Activated B cell treated with CpG ODN at 0.5 μM for 24 hours (primary cell): ENCODE results near the gene KANK2. TPM values are rescaled to one million over a fixed set of nuclear protein-coding genes. Genes with fewer than 3 reads are reported as not detected.

Experiments
- ATAC-seq: fragments of 200-7000 bp; cut with Tn5 transposase; one replicate; pipeline ENCODE4 v1.10.0; 2021; ENCODE audit warnings: low read depth, mild to moderate bottlenecking, moderate library complexity
- CTCF ChIA-PET: fragments of 350-600 bp; sonication (Branson Sonifier 250); formaldehyde crosslinking; loops from one replicate; lab custom pipeline; 2021; ENCODE audit warnings: antibody characterized with exemption; lab: Charles Lee
- POLR2A ChIA-PET: fragments of 350-600 bp; sonication (Branson Sonifier 250); formaldehyde crosslinking; loops from one replicate; lab custom pipeline; 2021; ENCODE audit warnings: antibody characterized with exemption; lab: Charles Lee
- DNase-seq: peaks from one replicate; pipeline ENCODE4 v3.0.0; 2022
- H3K27ac Mint-ChIP-seq: one replicate; pipeline ENCODE4 v1.8.0; 2020; ENCODE audit warnings: mixed read lengths
- H3K27me3 Mint-ChIP-seq: one replicate; pipeline ENCODE4 v1.8.0; 2021; ENCODE audit warnings: mixed read lengths
- H3K36me3 Mint-ChIP-seq: one replicate; pipeline ENCODE4 v1.8.0; 2021; ENCODE audit warnings: low read depth, mixed read lengths
- H3K4me1 Mint-ChIP-seq: one replicate; pipeline ENCODE4 v1.8.0; 2021; ENCODE audit warnings: mixed read lengths
- H3K4me3 Mint-ChIP-seq: one replicate; pipeline ENCODE4 v1.8.0; 2020; ENCODE audit warnings: mild to moderate bottlenecking, mixed read lengths
- H3K9me3 Mint-ChIP-seq: one replicate; pipeline ENCODE4 v1.8.0; 2020; ENCODE audit warnings: mixed read lengths
- CTCF ChIP-seq: fragments of 200-600 bp; IDR thresholded peaks from one replicate; pipeline ENCODE4 v1.8.0; 2022; ENCODE audit warnings: antibody characterized with exemption, mild to moderate bottlenecking
- intact Hi-C: fragments of 100-400 bp; cut with micrococcal nuclease; formaldehyde crosslinking; loops from one replicate; pipeline ENCODE4 v1.15.1; 2024
- total RNA-seq: library from RNA; stranded (reverse); gene quantifications from 2 replicates; pipeline ENCODE4 v1.2.3, GENCODE V29; 2022

The KANK2 gene
- total RNA-seq, 1 donor from 2014 or later: 3.3 TPM

- ATAC-seq: no peak
- intact Hi-C loops: no loop called here
- no peak overlapping the region for H3K27ac Mint-ChIP-seq
- no peaks in the 10 kb centered on the region for H3K9me3 Mint-ChIP-seq
- DNase-seq: no peak
- CTCF ChIA-PET: no interaction called here
- peaks cover 3% of the 10 kb centered on the region for H3K27me3 Mint-ChIP-seq
- TF ChIP-seq CTCF: no peak
- POLR2A ChIA-PET: no interaction called here
- H3K4me3 Mint-ChIP-seq: no peak overlapping the region
- no peaks in the 10 kb centered on the region for H3K4me1 Mint-ChIP-seq
- peaks cover 16% of the 10 kb centered on the region for H3K36me3 Mint-ChIP-seq
These were observed 82.3 kb downstream of the KANK2 start for GRCh38 chr19:11115042-11115441.

Other genes starting within 250 kb of the KANK2 start
- gene SMARCA4, start 236.5 kb downstream of the KANK2 start, total RNA-seq: 85.1 and 93.6 TPM in 2 replicates
- 20.9 and 24.1 TPM in 2 replicates for gene LDLR, start 108.1 kb downstream of the KANK2 start, total RNA-seq
- gene SPC24, start 41.8 kb downstream of the KANK2 start, total RNA-seq: 0.98 and 1.3 TPM in 2 replicates
- not detected in 2 replicates for gene ANGPTL8, start 42.1 kb upstream of the KANK2 start, total RNA-seq
- 7.7 and 9.6 TPM in 2 replicates for gene DOCK6, start 65.0 kb upstream of the KANK2 start, total RNA-seq
- gene TSPAN16, start 98.6 kb upstream of the KANK2 start, total RNA-seq: not detected in 2 replicates
- gene RAB3D, start 142.1 kb upstream of the KANK2 start, total RNA-seq: 4.5 and 6.2 TPM in 2 replicates
- 61.8 and 68.1 TPM in 2 replicates for gene TMEM205, start 148.7 kb upstream of the KANK2 start, total RNA-seq
- gene CCDC159, start 149.0 kb upstream of the KANK2 start, total RNA-seq: 27.6 and 32.1 TPM in 2 replicates
- gene PLPPR2, start 157.9 kb upstream of the KANK2 start, total RNA-seq: 1.5 and 2.2 TPM in 2 replicates
- 4.3 and 5.1 TPM in 2 replicates for gene SWSAP1, start 177.1 kb upstream of the KANK2 start, total RNA-seq
- gene EPOR, start 186.8 kb upstream of the KANK2 start, total RNA-seq: 1.8 and 2.5 TPM in 2 replicates
- gene RGL3, start 221.8 kb upstream of the KANK2 start, total RNA-seq: 0.32 and 0.33 TPM in 2 replicates
- gene ODAD3, start 237.6 kb upstream of the KANK2 start, total RNA-seq: 0.29 TPM in 1 of 2 replicates, not detected in the other
- gene PRKCSH, start 238.1 kb upstream of the KANK2 start, total RNA-seq: 287 and 289 TPM in 2 replicates